GM12874 (cell line): ENCODE results near the gene DDX41.
A peak's percentile ranks its signal among the peaks of the same experiment; 100 is the strongest.

Experiments
- TF ChIP-seq, protein P1 (sequence below): IDR thresholded peaks from 2 replicates; pipeline ENCODE4 v1.5.1; 2011; ENCODE audit warnings: low read depth, mild to moderate bottlenecking, control low read depth, low read length, moderate library complexity; ENCODE audit not compliant: insufficient read depth

DDX41 gene

DNA sequence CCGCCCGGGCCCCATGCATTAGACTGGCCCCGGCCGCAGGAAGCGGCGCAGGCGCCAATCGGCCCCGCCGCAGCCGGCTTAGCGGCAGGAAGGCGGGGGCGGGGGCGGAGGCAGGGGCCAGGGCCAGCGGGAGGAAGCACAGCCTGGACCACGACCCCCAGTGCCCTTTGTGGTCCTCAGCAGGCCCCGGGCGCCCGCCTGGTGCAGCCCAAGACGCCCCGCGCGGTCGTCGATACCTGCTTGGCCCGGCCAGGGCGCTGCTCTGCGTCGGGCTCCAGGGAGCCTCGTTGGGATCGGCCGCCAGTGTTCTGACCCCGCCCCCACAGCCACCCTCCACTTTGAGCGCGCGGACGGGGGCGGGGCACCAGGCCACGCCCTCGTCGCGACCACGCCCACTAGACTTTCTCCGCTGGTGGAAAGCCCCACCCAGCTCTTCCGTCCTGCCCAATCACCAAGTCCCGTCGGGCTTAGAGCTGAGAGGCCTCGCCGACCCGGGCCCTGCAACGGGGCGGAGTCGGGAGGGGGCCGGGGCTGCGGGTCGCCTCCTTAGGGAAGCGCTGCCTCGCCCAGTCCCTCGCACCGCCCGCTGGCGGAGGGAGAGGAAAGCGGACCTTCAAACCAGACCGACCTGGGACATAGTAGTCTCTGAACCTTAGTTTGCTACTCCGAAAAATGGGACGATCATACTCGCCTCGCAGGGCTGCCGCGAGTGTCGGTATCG lies 19.3 kb downstream of the DDX41 start, which contains the start of gene PDLIM7:
PDLIM7 (minus strand) TSS at position 313 of the 721 bp plus-strand sequence. CDS start 1,092 bp downstream, outside the sequence.
- TF ChIP-seq, protein P1, sequence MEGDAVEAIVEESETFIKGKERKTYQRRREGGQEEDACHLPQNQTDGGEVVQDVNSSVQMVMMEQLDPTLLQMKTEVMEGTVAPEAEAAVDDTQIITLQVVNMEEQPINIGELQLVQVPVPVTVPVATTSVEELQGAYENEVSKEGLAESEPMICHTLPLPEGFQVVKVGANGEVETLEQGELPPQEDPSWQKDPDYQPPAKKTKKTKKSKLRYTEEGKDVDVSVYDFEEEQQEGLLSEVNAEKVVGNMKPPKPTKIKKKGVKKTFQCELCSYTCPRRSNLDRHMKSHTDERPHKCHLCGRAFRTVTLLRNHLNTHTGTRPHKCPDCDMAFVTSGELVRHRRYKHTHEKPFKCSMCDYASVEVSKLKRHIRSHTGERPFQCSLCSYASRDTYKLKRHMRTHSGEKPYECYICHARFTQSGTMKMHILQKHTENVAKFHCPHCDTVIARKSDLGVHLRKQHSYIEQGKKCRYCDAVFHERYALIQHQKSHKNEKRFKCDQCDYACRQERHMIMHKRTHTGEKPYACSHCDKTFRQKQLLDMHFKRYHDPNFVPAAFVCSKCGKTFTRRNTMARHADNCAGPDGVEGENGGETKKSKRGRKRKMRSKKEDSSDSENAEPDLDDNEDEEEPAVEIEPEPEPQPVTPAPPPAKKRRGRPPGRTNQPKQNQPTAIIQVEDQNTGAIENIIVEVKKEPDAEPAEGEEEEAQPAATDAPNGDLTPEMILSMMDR, result no peak

DNA sequence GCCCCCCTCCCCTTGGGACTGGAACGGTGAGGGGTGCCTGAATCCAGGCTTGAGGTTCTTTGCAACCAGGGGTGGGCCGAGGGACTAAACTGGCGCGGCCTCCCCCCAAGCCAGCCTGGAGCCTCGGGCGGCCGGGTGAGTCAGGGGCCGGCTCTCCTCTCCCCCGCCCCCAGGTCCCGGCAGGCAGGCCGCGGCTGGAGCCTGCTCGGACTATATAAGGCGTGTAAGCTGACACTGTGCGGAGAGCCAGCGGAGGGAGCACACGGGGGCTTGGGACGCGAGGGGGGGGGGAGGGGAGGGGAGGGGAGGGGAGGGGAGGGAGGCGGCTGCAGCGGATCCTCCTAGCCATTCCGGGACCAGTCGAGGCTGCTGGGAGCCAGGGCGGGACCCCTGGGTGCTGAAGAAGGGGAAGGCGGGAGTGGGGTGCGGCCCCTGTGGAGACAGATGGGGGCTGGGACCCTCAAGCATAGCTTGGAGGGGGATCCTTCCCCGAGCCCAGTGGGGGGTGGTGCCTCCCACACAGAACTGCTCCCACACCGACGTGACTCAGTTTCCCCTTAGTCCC lies 20.0 kb downstream of the DDX41 start:
- TF ChIP-seq, protein P1, result no peak

DNA sequence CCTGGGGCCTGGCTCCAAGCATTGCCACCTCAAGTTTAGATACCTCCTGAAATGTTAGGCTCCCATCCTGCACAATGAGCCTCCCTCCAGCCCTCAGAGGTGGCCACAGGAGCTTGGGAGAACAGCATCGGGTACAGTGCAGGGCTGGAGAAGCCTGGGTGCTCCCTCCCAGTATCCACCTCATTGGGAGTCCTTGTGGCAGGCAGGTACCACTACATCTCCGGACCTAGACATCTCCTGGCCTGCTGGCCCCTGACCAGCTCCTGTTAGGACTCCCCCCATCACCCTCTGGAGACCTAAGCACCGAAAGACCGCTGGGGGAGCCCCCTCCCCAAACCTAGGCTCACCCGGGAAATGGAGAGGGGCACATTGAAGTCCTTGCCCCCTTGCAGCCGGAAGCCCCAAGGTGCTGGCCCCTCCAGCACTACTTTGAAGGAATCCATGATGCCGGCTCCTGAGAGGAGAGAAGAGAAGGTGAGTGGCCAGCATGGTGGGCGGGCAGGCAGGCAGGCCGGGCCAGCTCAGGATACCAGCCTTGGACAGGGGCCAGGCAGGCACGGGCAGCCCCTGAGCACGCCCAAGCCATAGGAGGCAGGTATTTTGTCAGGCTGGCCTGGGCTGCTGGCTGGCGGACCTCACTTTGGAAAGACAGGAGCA lies 20.6 kb downstream of the DDX41 start:
- TF ChIP-seq, protein P1, result no peak

DNA sequence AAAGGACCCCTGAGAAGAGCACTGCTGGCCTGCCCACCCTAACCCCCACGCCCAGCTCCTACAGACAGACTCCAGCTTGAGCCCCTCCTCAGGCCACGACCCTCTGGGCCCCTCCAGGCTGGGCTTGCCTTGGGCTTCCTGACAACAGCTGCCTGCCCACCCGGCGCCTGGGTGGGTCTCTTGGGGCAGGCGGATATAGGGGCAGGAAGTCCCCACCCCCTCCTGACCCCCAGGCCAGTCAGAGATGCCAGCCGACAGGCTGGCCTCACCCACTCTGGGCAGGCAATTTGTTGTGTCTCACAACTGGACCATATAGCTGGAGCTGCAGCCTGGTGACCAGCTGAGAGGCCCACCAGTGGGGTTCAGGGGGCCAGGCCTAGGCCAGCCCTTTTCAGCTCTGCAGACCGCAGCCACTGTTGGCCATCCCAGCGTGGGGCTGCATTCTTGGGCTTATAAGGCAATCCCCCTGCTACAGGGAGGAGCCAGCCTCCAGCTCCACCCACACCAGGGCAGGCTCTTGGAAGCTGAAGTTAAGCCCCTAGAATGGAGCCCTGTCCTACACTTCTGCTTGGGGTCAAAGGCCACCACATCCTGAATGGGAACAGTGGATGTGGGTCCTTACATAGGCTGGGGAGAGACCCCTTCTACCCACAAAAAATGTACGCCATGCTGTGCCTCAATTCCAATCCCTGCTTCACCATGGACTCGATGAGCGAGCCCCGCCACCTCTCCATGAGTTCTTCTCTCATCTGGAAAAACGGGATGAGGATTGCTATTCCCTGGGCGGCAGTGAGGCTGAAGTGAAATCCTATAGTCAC lies 21.3 kb downstream of the DDX41 start:
- TF ChIP-seq, protein P1, result no peak

DNA sequence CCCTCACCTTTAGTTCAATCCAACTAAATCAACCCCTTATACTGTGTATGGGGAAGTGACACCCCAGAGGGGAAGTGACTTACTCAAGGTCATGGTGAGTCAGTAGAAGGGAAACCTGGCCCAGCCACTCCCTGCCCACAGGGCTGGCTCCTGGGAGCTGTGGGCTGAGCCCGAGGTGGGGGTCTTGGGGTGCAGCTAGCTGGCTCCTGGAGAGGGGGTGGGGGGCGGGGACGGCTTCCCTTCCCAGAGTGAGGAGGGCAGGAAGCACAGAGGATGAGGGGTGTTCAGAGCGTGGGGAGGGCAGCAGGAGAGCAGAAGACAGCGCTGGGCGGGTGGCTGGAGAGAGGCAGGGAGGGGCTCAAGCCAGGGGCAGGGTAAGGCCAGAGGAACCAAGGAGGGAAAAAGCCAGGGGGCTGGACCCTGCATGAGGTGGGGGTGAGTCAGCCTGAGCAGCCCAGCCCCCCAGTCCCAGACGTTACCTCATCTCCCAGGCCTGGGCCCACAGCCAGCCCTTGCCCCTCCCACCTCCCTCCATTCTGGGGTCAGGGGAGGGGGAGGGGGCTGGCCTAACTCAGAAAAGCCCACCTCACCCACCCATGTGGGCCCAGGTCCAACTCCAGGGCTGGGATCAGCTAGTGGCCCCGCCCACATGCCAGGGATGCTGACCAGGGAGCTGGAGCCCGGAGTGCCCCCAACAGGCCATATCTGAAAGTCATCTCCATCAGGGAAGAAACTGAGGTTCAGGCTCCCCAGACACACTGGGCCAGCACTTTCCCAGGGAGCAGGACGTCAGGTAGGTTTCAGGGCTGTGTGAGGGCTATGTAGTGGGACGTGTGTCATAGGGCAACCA lies 22.2 kb downstream of the DDX41 start:
- TF ChIP-seq, protein P1, result 0 out of 2 replicates have a peak, but pooled peaks have one; percentile 6

DNA sequence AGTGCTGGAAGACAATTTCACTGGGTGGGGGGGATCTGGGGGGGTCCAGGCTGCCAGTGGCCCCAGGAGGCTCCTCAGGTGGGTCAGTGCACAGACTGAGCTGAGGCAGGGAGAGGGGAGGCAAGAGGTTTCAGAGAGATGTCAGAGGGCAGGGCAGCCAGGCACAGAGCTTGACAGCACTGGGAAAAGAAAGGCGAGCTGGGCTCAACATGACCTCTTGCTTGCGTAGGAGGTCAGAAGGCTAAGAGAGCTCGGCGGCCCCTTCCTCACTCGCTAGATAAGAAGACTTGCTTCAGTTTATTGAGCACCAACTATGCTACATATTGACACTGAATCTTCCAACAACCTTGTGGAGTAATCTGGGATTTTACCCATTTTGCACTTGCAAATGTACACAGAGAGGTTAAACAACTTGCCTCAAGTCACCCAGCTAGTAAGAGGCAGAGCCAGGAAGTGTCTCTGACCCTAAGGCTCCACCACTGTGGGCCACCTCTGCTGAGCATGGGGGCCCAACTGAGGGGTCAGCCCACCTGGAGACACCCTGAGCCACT lies 22.9 kb downstream of the DDX41 start:
- TF ChIP-seq, protein P1, result no peak
